GM18520 (cell line): ENCODE results near the gene DNAH7.

Experiments used
- ATAC-seq: cut with Tn5 transposase; IDR thresholded peaks from one replicate; pipeline ENCODE4 v1.9.1; 2021; ENCODE audit not compliant: unreplicated experiment

The DNAH7 gene

GRCh38 chr2:195871326-195871725 lies 197.3 kb downstream of the DNAH7 start:
- no peak for ATAC-seq

- no peak for ATAC-seq
Measured at GRCh38 chr2:195864316-195864715, 204.3 kb downstream of the DNAH7 start.

- ATAC-seq = no peak
Measured at GRCh38 chr2:195863564-195863963, 205.1 kb downstream of the DNAH7 start.

GRCh38 chr2:195863121-195863520 lies 205.5 kb downstream of the DNAH7 start:
- ATAC-seq = no peak

GRCh38 chr2:195861821-195862220 lies 206.8 kb downstream of the DNAH7 start:
- no peak for ATAC-seq

- no peak for ATAC-seq
Measured at GRCh38 chr2:195859513-195859912, 209.1 kb downstream of the DNAH7 start.

GRCh38 chr2:195857132-195857531 lies 211.5 kb downstream of the DNAH7 start:
- ATAC-seq = no peak

GRCh38 chr2:195850764-195851163 lies 217.9 kb downstream of the DNAH7 start:
- no peak for ATAC-seq

- no peak for ATAC-seq
Measured at GRCh38 chr2:195848119-195848899, 220.3 kb downstream of the DNAH7 start.

- no peak for ATAC-seq
Measured at GRCh38 chr2:195842932-195843331, 225.7 kb downstream of the DNAH7 start.

GRCh38 chr2:195838002-195838401 lies 230.6 kb downstream of the DNAH7 start:
- ATAC-seq = no peak

- ATAC-seq = no peak
Measured at GRCh38 chr2:195836002-195836401, 232.6 kb downstream of the DNAH7 start.

GRCh38 chr2:195834836-195835235 lies 233.8 kb downstream of the DNAH7 start:
- no peak for ATAC-seq

- no peak for ATAC-seq
Measured at GRCh38 chr2:195830968-195831950, 237.4 kb downstream of the DNAH7 start.

GRCh38 chr2:195824478-195824877 lies 244.2 kb downstream of the DNAH7 start:
- ATAC-seq = no peak

- no peak for ATAC-seq
Measured at GRCh38 chr2:195823206-195823605, 245.4 kb downstream of the DNAH7 start.

- no peak for ATAC-seq
Measured at GRCh38 chr2:195821566-195821932, 247.1 kb downstream of the DNAH7 start.

GRCh38 chr2:195820867-195821565 lies 247.6 kb downstream of the DNAH7 start:
- no peak for ATAC-seq

GRCh38 chr2:195820373-195820772 lies 248.3 kb downstream of the DNAH7 start:
- no peak for ATAC-seq

- ATAC-seq = no peak
Measured at GRCh38 chr2:195819276-195819675, 249.4 kb downstream of the DNAH7 start.

- no peak for ATAC-seq
Measured at GRCh38 chr2:195818526-195818925, 250.1 kb downstream of the DNAH7 start.
